Liver (tissue), 9 donors: ENCODE results near the gene TNFSF8. TPM values are rescaled to one million over a fixed set of nuclear protein-coding genes. Genes with fewer than 3 reads are reported as not detected.

Source experiments
- DNase-seq: peaks from one replicate; pipeline ENCODE4 v3.0.0-alpha.2; 2017; ENCODE audit warnings: low spot score
- H3K27ac ChIP-seq, 2 donors: one replicate each; pipeline ENCODE4 v1.7.0; 2013; ENCODE audit warnings: inconsistent platforms in 2 of 2, low read length in 2 of 2, control low read depth in 1 of 2, low read depth in 1 of 2, mild to moderate bottlenecking in 1 of 2
- H3K27me3 ChIP-seq, 4 donors: one replicate each; pipeline versions ENCODE4 v1.6.1 to v1.7.0; 2013; ENCODE audit warnings: low read length in 3 of 4, inconsistent platforms in 1 of 4, mild to moderate bottlenecking in 1 of 4, moderate library complexity in 1 of 4; ENCODE audit not compliant: control insufficient read depth in 4 of 4, insufficient read depth in 4 of 4
- H3K36me3 ChIP-seq, 4 donors: one replicate each; pipeline versions ENCODE4 v1.6.1 to v1.7.0; 2013; ENCODE audit warnings: low read length in 3 of 4, mild to moderate bottlenecking in 3 of 4, low read depth in 1 of 4, moderate library complexity in 1 of 4; ENCODE audit not compliant: control insufficient read depth in 4 of 4, insufficient read depth in 3 of 4
- H3K4me1 ChIP-seq, 4 donors: one replicate each; pipeline versions ENCODE4 v1.6.1 to v1.7.0; 2013; ENCODE audit warnings: low read length in 3 of 4, mild to moderate bottlenecking in 3 of 4, moderate library complexity in 1 of 4; ENCODE audit not compliant: control insufficient read depth in 4 of 4, insufficient read depth in 4 of 4
- H3K4me3 ChIP-seq, 3 donors: one replicate each; pipeline versions ENCODE4 v1.6.1 to v1.7.0; 2013; ENCODE audit warnings: low read length in 3 of 3, control low read depth in 1 of 3, low read depth in 1 of 3, mild to moderate bottlenecking in 1 of 3
- H3K9ac ChIP-seq, 2 donors: one replicate each; pipeline ENCODE4 v1.7.0; 2013; ENCODE audit warnings: low read length in 2 of 2, mild to moderate bottlenecking in 2 of 2, moderate library complexity in 2 of 2, control low read depth in 1 of 2, low read depth in 1 of 2
- H3K9me3 ChIP-seq, 4 donors: one replicate each; pipeline versions ENCODE4 v1.6.1 to v1.7.0; 2013; ENCODE audit warnings: low read length in 3 of 4; ENCODE audit not compliant: control insufficient read depth in 4 of 4
- CTCF ChIP-seq: fragments of 150-350 bp; IDR thresholded peaks from 2 replicates; pipeline ENCODE4 v1.5.1; 2017; ENCODE audit warnings: improper control_type of control experiment, low read depth, low read length; ENCODE audit not compliant: missing input control
- EGR1 ChIP-seq, 2 donors: IDR thresholded peaks; 2 replicates each; pipeline ENCODE4 v1.6.1; 2016 to 2018; ENCODE audit warnings: antibody characterized with exemption in 2 of 2, low read depth in 2 of 2
- FOXA1 ChIP-seq: IDR thresholded peaks from 2 replicates; pipeline ENCODE4 v1.6.1; 2016; ENCODE audit warnings: antibody characterized with exemption
- FOXA2 ChIP-seq: IDR thresholded peaks from 2 replicates; pipeline ENCODE4 v1.6.1; 2016; ENCODE audit warnings: antibody characterized with exemption
- GABPA ChIP-seq, 2 donors: IDR thresholded peaks in 1 of 2; conservative IDR thresholded peaks in 1 of 2; 2 replicates each; pipeline ENCODE4 v1.6.1; 2016; ENCODE audit warnings: antibody characterized with exemption in 2 of 2, mild to moderate bottlenecking in 1 of 2, moderate library complexity in 1 of 2
- HNF4A ChIP-seq, 2 donors: conservative IDR thresholded peaks; 2 replicates each; pipeline ENCODE4 v1.6.1; 2016; ENCODE audit warnings: antibody characterized with exemption in 2 of 2, mild to moderate bottlenecking in 2 of 2
- HNF4G ChIP-seq: IDR thresholded peaks from 2 replicates; pipeline ENCODE4 v1.6.1; 2016; ENCODE audit warnings: antibody characterized with exemption
- JUND ChIP-seq, 2 donors: IDR thresholded peaks; 2 replicates each; pipeline ENCODE4 v1.6.1; 2016; ENCODE audit warnings: antibody characterized with exemption in 2 of 2
- MAX ChIP-seq: IDR thresholded peaks from 2 replicates; pipeline ENCODE4 v1.6.1; 2016; ENCODE audit warnings: antibody characterized with exemption
- NR2F2 ChIP-seq: IDR thresholded peaks from 2 replicates; pipeline ENCODE4 v1.6.1; 2016; ENCODE audit warnings: antibody characterized with exemption
- RAD21 ChIP-seq, 2 donors: IDR thresholded peaks; 2 replicates each; pipeline ENCODE4 v1.6.1; 2016; ENCODE audit warnings: antibody characterized with exemption in 2 of 2, mild to moderate bottlenecking in 2 of 2
- REST ChIP-seq: IDR thresholded peaks from 2 replicates; pipeline ENCODE4 v1.6.1; 2016; ENCODE audit warnings: antibody characterized with exemption, mild to moderate bottlenecking
- RXRA ChIP-seq, 2 donors: IDR thresholded peaks; 2 replicates each; pipeline ENCODE4 v1.6.1; 2017 to 2018; ENCODE audit warnings: antibody characterized with exemption in 2 of 2, mild to moderate bottlenecking in 1 of 2
- SP1 ChIP-seq: IDR thresholded peaks from 2 replicates; pipeline ENCODE4 v1.6.1; 2018; ENCODE audit warnings: antibody characterized with exemption, mild to moderate bottlenecking
- TAF1 ChIP-seq: conservative IDR thresholded peaks from 2 replicates; pipeline ENCODE4 v1.6.1; 2016; ENCODE audit warnings: antibody characterized with exemption, mild to moderate bottlenecking
- YY1 ChIP-seq: IDR thresholded peaks from 2 replicates; pipeline ENCODE4 v1.6.1; 2016; ENCODE audit warnings: antibody characterized with exemption, mild to moderate bottlenecking
- WGBS: extraction: QIAGEN DNeasy Blood & Tissue Kit; methylation state at CpG from one replicate; pipeline ENCODE4 v1.1.7; 2013; 5-methylcytosine and 5-hydroxymethylcytosine counted together
- polyA plus RNA-seq, 2 donors: library from polyadenylated mRNA; stranded (reverse) in 1 of 2; unstranded in 1 of 2; fragments of 200-250 nt in 1 of 2; fragments of >200 nt in 1 of 2; fragmentation: Nextera tagmentation in 1 of 2; extraction: Ambion mirVana in 1 of 2; gene quantifications; one replicate each; pipeline versions ENCODE4 v1.2.1 to v1.2.3, GENCODE V29; 2013 to 2015
- total RNA-seq, 2 donors: library from RNA; depleted of rRNA; stranded (reverse); fragments of >200 nt; gene quantifications; one replicate each; pipeline ENCODE4 v1.2.3, GENCODE V29; 2014
- TF ChIP-seq, protein P1 (sequence below): IDR thresholded peaks from 2 replicates; pipeline ENCODE4 v1.6.1; 2016; ENCODE audit warnings: antibody characterized with exemption
- TF ChIP-seq, protein P2 (sequence below): IDR thresholded peaks from 2 replicates; pipeline ENCODE4 v1.6.1; 2016; ENCODE audit warnings: antibody characterized with exemption
- donor health status: healthy.
- donor health status: healthy.
- donor health status: healthy.
- donor health status: healthy.
- donor health status: healthy.

Gene TNFSF8
- total and polyA plus RNA-seq, 4 donors = 0.28 to 1.4 (median 0.51) TPM

- Histone ChIP-seq H3K27me3 (no peaks in the 10 kb centered on the region), H3K27ac (no peak overlapping the region), H3K4me3 (no peak overlapping the region), H3K36me3 (no peaks in the 10 kb centered on the region), H3K9ac (no peak overlapping the region), H3K4me1 (peaks cover 0 to 3% (median 0%) of the 10 kb centered on the region in 4 donors), H3K9me3 (no peaks in the 10 kb centered on the region)
- DNase-seq = no peak
- TF ChIP-seq GABPA (IDR thresholded peaks at IDR 0.05 in 1 of 2, conservative IDR thresholded peaks at IDR 0.05 in 1 of 2) (no peak), RXRA (IDR thresholded peaks at IDR 0.05) (no peak), RAD21 (IDR thresholded peaks at IDR 0.05) (no peak), JUND (IDR thresholded peaks at IDR 0.05) (no peak), SP1 (no peak), FOXA2 (no peak), EGR1 (IDR thresholded peaks at IDR 0.05; ENCODE audit: low read depth in 2 of 2) (no peak), HNF4G (no peak), YY1 (no peak), MAX (no peak), REST (no peak), FOXA1 (no peak), CTCF (no peak), TAF1 (no peak), HNF4A (conservative IDR thresholded peaks at IDR 0.05) (no peak)
- TF ChIP-seq, protein P1, sequence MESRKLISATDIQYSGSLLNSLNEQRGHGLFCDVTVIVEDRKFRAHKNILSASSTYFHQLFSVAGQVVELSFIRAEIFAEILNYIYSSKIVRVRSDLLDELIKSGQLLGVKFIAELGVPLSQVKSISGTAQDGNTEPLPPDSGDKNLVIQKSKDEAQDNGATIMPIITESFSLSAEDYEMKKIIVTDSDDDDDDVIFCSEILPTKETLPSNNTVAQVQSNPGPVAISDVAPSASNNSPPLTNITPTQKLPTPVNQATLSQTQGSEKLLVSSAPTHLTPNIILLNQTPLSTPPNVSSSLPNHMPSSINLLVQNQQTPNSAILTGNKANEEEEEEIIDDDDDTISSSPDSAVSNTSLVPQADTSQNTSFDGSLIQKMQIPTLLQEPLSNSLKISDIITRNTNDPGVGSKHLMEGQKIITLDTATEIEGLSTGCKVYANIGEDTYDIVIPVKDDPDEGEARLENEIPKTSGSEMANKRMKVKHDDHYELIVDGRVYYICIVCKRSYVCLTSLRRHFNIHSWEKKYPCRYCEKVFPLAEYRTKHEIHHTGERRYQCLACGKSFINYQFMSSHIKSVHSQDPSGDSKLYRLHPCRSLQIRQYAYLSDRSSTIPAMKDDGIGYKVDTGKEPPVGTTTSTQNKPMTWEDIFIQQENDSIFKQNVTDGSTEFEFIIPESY = no peak
- TF ChIP-seq, protein P2, sequence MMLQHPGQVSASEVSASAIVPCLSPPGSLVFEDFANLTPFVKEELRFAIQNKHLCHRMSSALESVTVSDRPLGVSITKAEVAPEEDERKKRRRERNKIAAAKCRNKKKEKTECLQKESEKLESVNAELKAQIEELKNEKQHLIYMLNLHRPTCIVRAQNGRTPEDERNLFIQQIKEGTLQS = no peak
- 75% methylated on average over 1 of the region's 1 CpG for WGBS
Measured at GRCh38 chr9:114969269-114969668, 38.9 kb upstream of the TNFSF8 start.

- DNase-seq = no peak
- TF ChIP-seq YY1 = no peak
- no peak for TF ChIP-seq TAF1
- TF ChIP-seq NR2F2 = no peak
- TF ChIP-seq MAX = no peak
- TF ChIP-seq, protein P2 = no peak
- no peak for TF ChIP-seq GABPA (IDR thresholded peaks at IDR 0.05 in 1 of 2, conservative IDR thresholded peaks at IDR 0.05 in 1 of 2)
- TF ChIP-seq SP1 = no peak
- no peak for TF ChIP-seq CTCF
- TF ChIP-seq FOXA1 = no peak
- TF ChIP-seq RXRA (IDR thresholded peaks at IDR 0.05) = no peak
- TF ChIP-seq, protein P1 = no peak
- TF ChIP-seq RAD21 (IDR thresholded peaks at IDR 0.05) = no peak
- no peak for TF ChIP-seq FOXA2
- TF ChIP-seq HNF4A (conservative IDR thresholded peaks at IDR 0.05) = no peak
- TF ChIP-seq JUND (IDR thresholded peaks at IDR 0.05) = no peak
- no peak for TF ChIP-seq EGR1 (IDR thresholded peaks at IDR 0.05; ENCODE audit: low read depth in 2 of 2)
Measured at GRCh38 chr9:114968671-114969070, 38.3 kb upstream of the TNFSF8 start.

More at GRCh38 chr9:114968671-114969070, 38.3 kb upstream of the TNFSF8 start:
- H3K36me3 ChIP-seq = no peaks in the 10 kb centered on the region
- H3K4me1 ChIP-seq = peaks cover 0 to 3% (median 0%) of the 10 kb centered on the region in 4 donors
- no peak overlapping the region for H3K27ac ChIP-seq
- H3K9ac ChIP-seq = no peak overlapping the region
- no peak overlapping the region for H3K4me3 ChIP-seq
- no peaks in the 10 kb centered on the region for H3K9me3 ChIP-seq
- 21% methylated on average over 1 of the region's 1 CpG for WGBS
- no peaks in the 10 kb centered on the region for H3K27me3 ChIP-seq
